IPS-18a (cell line): ENCODE data around the gene RIT2.

Experiments used
- H3K27ac ChIP-seq: one replicate; pipeline ENCODE4 v1.5.1; 2013; ENCODE audit warnings: low read length
- H3K27me3 ChIP-seq: one replicate; pipeline ENCODE4 v1.6.1; 2013; ENCODE audit warnings: mild to moderate bottlenecking, low read length; ENCODE audit not compliant: control insufficient read depth, insufficient read depth
- H3K36me3 ChIP-seq: one replicate; pipeline ENCODE4 v1.6.1; 2013; ENCODE audit warnings: low read depth, low read length; ENCODE audit not compliant: control insufficient read depth
- H3K4me1 ChIP-seq: one replicate; pipeline ENCODE4 v1.6.1; 2013; ENCODE audit warnings: low read depth, low read length; ENCODE audit not compliant: control insufficient read depth
- H3K4me3 ChIP-seq: one replicate; pipeline ENCODE4 v1.5.1; 2013; ENCODE audit warnings: low read length
- H3K9ac ChIP-seq: one replicate; pipeline ENCODE4 v1.6.1; 2013; ENCODE audit warnings: mild to moderate bottlenecking, low read length, moderate library complexity
- H3K9me3 ChIP-seq: one replicate; pipeline ENCODE4 v1.6.1; 2013; ENCODE audit warnings: low read depth, low read length; ENCODE audit not compliant: control insufficient read depth

The RIT2 gene

GRCh38 chr18:43079422-43079821, 36.1 kb downstream of the RIT2 start:
- H3K36me3 ChIP-seq, result no peaks in the 10 kb centered on the region
- H3K27me3 ChIP-seq, result no peaks in the 10 kb centered on the region
- no peak overlapping the region for H3K9ac ChIP-seq
- H3K4me3 ChIP-seq, result no peak overlapping the region
- H3K9me3 ChIP-seq, result no peaks in the 10 kb centered on the region
- H3K4me1 ChIP-seq, result peaks cover 34% of the 10 kb centered on the region
- H3K27ac ChIP-seq, result no peak overlapping the region

GRCh38 chr18:43078478-43079092, 36.9 kb downstream of the RIT2 start:
- Histone ChIP-seq H3K4me1 (peaks cover 34% of the 10 kb centered on the region), H3K9ac (no peak overlapping the region), H3K27ac (no peak overlapping the region), H3K9me3 (no peaks in the 10 kb centered on the region), H3K27me3 (no peaks in the 10 kb centered on the region), H3K36me3 (no peaks in the 10 kb centered on the region), H3K4me3 (no peak overlapping the region)

- no peak overlapping the region for H3K9ac ChIP-seq
- no peaks in the 10 kb centered on the region for H3K9me3 ChIP-seq
- no peaks in the 10 kb centered on the region for H3K36me3 ChIP-seq
- H3K4me1 ChIP-seq, result peaks cover 34% of the 10 kb centered on the region
- H3K27ac ChIP-seq, result no peak overlapping the region
- no peaks in the 10 kb centered on the region for H3K27me3 ChIP-seq
- H3K4me3 ChIP-seq, result no peak overlapping the region
Observed at GRCh38 chr18:43077510-43078308, 37.8 kb downstream of the RIT2 start.

- Histone ChIP-seq H3K27ac (no peak overlapping the region), H3K4me1 (peaks cover 6% of the 10 kb centered on the region), H3K9ac (no peak overlapping the region), H3K4me3 (no peak overlapping the region), H3K36me3 (no peaks in the 10 kb centered on the region), H3K9me3 (no peaks in the 10 kb centered on the region), H3K27me3 (no peaks in the 10 kb centered on the region)
Observed at GRCh38 chr18:43073771-43074170, 41.7 kb downstream of the RIT2 start.

GRCh38 chr18:43068781-43069180, 46.7 kb downstream of the RIT2 start:
- Histone ChIP-seq H3K4me1 (peaks cover 18% of the 10 kb centered on the region), H3K9ac (no peak overlapping the region), H3K27me3 (no peaks in the 10 kb centered on the region), H3K27ac (no peak overlapping the region), H3K36me3 (no peaks in the 10 kb centered on the region), H3K9me3 (no peaks in the 10 kb centered on the region), H3K4me3 (no peak overlapping the region)

- no peaks in the 10 kb centered on the region for H3K9me3 ChIP-seq
- H3K4me1 ChIP-seq, result peaks cover 18% of the 10 kb centered on the region
- no peaks in the 10 kb centered on the region for H3K27me3 ChIP-seq
- H3K9ac ChIP-seq, result no peak overlapping the region
- H3K36me3 ChIP-seq, result no peaks in the 10 kb centered on the region
- H3K27ac ChIP-seq, result no peak overlapping the region
- no peak overlapping the region for H3K4me3 ChIP-seq
Observed at GRCh38 chr18:43067570-43067969, 47.9 kb downstream of the RIT2 start.

- peaks cover 4% of the 10 kb centered on the region for H3K4me1 ChIP-seq
- no peak overlapping the region for H3K4me3 ChIP-seq
- no peak overlapping the region for H3K27ac ChIP-seq
- no peaks in the 10 kb centered on the region for H3K36me3 ChIP-seq
- no peak overlapping the region for H3K9ac ChIP-seq
- no peaks in the 10 kb centered on the region for H3K27me3 ChIP-seq
- H3K9me3 ChIP-seq, result no peaks in the 10 kb centered on the region
Observed at GRCh38 chr18:43061816-43062215, 53.7 kb downstream of the RIT2 start.

GRCh38 chr18:43061318-43061717, 54.2 kb downstream of the RIT2 start:
- Histone ChIP-seq H3K9me3 (no peaks in the 10 kb centered on the region), H3K4me1 (peaks cover under 1% of the 10 kb centered on the region), H3K4me3 (no peak overlapping the region), H3K9ac (no peak overlapping the region), H3K27me3 (no peaks in the 10 kb centered on the region), H3K36me3 (no peaks in the 10 kb centered on the region), H3K27ac (no peak overlapping the region)

GRCh38 chr18:43060020-43060419, 55.5 kb downstream of the RIT2 start:
- Histone ChIP-seq H3K27me3 (no peaks in the 10 kb centered on the region), H3K4me1 (no peaks in the 10 kb centered on the region), H3K9me3 (no peaks in the 10 kb centered on the region), H3K4me3 (no peak overlapping the region), H3K9ac (no peak overlapping the region), H3K27ac (no peak overlapping the region), H3K36me3 (no peaks in the 10 kb centered on the region)

GRCh38 chr18:43054815-43055519, 60.5 kb downstream of the RIT2 start:
- Histone ChIP-seq H3K9me3 (no peaks in the 10 kb centered on the region), H3K36me3 (no peaks in the 10 kb centered on the region), H3K4me3 (no peak overlapping the region), H3K27me3 (no peaks in the 10 kb centered on the region), H3K4me1 (no peaks in the 10 kb centered on the region), H3K27ac (no peak overlapping the region), H3K9ac (no peak overlapping the region)

GRCh38 chr18:43049021-43049420, 66.5 kb downstream of the RIT2 start:
- no peak overlapping the region for H3K4me3 ChIP-seq
- no peaks in the 10 kb centered on the region for H3K9me3 ChIP-seq
- no peak overlapping the region for H3K9ac ChIP-seq
- no peak overlapping the region for H3K27ac ChIP-seq
- H3K4me1 ChIP-seq, result no peaks in the 10 kb centered on the region
- no peaks in the 10 kb centered on the region for H3K36me3 ChIP-seq
- H3K27me3 ChIP-seq, result no peaks in the 10 kb centered on the region
